ENCODE data around the gene C10orf71. TPM values are rescaled to one million over a fixed set of nuclear protein-coding genes. Genes with fewer than 3 reads are reported as not detected.

C10orf71 gene
- polyA plus RNA-seq, 1 of the 3 experiments (the other 2 are of a cell fraction), result not detected

- 58% methylated on average over 6 of the region's 6 CpGs for WGBS (ENCODE audit: low lambda C conversion rate)
- CTCF ChIA-PET, result no interaction called here
- H3K79me2 ChIP-seq (ENCODE audit: insufficient read depth), result no peaks in the 10 kb centered on the region
- POLR2A ChIA-PET, result interaction anchor here (0.5 kb wide), 1 partner anchor 28 kb away, joined by 3 read pairs; no protein-coding TSS in a partner anchor
- no peak overlapping the region for H2AFZ ChIP-seq (ENCODE audit: low read depth)
- TF ChIP-seq RXRA (IDR thresholded peaks at IDR 0.05; ENCODE audit: borderline replicate concordance, low read depth), result no peak
- TF ChIP-seq FOSL2 (IDR thresholded peaks at IDR 0.05; ENCODE audit: borderline replicate concordance, low read depth), result no peak
- TF ChIP-seq GATA2 (CRISPR knock-in tag; IDR thresholded peaks at IDR 0.05), result no peak
- no peak for TF ChIP-seq REST (IDR thresholded peaks at IDR 0.05; ENCODE audit: low read depth, low read length)
- TF ChIP-seq MXI1 (IDR thresholded peaks at IDR 0.05; ENCODE audit: low read depth, low read length), result no peak
- no peak overlapping the region for H3K4me3 ChIP-seq (ENCODE audit: low read depth in 2 of 2, low read length in 1 of 2)
- no peaks in the 10 kb centered on the region for H4K20me1 ChIP-seq (ENCODE audit: insufficient read depth)
- H3K4me1 ChIP-seq (ENCODE audit: control insufficient read depth in 1 of 2, insufficient read depth in 2 of 2, low read depth in 1 of 2, low read length in 1 of 2), result peaks cover 0 to 31% of the 10 kb centered on the region in 2 experiments; a peak in 1 of 4 replicates
- no peak for DNase-seq
- no peaks in the 10 kb centered on the region for H3F3A ChIP-seq (replicated peaks; ENCODE audit: insufficient read depth)
- no peak overlapping the region for H3K27ac ChIP-seq (ENCODE audit: low read depth in 2 of 2, low read length in 1 of 2)
- no peaks in the 10 kb centered on the region for H3K27me3 ChIP-seq (ENCODE audit: insufficient read depth)
- no peak overlapping the region for H3K9ac ChIP-seq
- no peaks in the 10 kb centered on the region for H3K9me3 ChIP-seq
- H3K36me3 ChIP-seq (replicated peaks in 1 of 2; ENCODE audit: control insufficient read depth in 1 of 2, insufficient read depth in 2 of 2, low read length in 1 of 2), result no peaks in the 10 kb centered on the region
- H3K4me2 ChIP-seq, result no peak overlapping the region
- H3K9me2 ChIP-seq, result no peaks in the 10 kb centered on the region
Measured at GRCh38 chr10:49283491-49283890, 15.5 kb upstream of the C10orf71 start.

- ChIA-PET CTCF (no interaction called here), POLR2A (no interaction called here)
- H3K9me3 ChIP-seq, result no peaks in the 10 kb centered on the region
- H3K9me2 ChIP-seq, result no peaks in the 10 kb centered on the region
- H2AFZ ChIP-seq (ENCODE audit: low read depth), result no peak overlapping the region
- H3K4me1 ChIP-seq (ENCODE audit: control insufficient read depth in 1 of 2, insufficient read depth in 2 of 2, low read depth in 1 of 2, low read length in 1 of 2), result peaks cover 0 to 35% of the 10 kb centered on the region in 2 experiments; a peak in 2 of 4 replicates
- no peak for DNase-seq
- H3F3A ChIP-seq (replicated peaks; ENCODE audit: insufficient read depth), result no peaks in the 10 kb centered on the region
- no peaks in the 10 kb centered on the region for H4K20me1 ChIP-seq (ENCODE audit: insufficient read depth)
- no peak overlapping the region for H3K9ac ChIP-seq
- no peak overlapping the region for H3K4me3 ChIP-seq (ENCODE audit: low read depth in 2 of 2, low read length in 1 of 2)
- no peaks in the 10 kb centered on the region for H3K79me2 ChIP-seq (ENCODE audit: insufficient read depth)
- no peaks in the 10 kb centered on the region for H3K36me3 ChIP-seq (replicated peaks in 1 of 2; ENCODE audit: control insufficient read depth in 1 of 2, insufficient read depth in 2 of 2, low read length in 1 of 2)
- no peaks in the 10 kb centered on the region for H3K27me3 ChIP-seq (ENCODE audit: insufficient read depth)
- H3K4me2 ChIP-seq, result no peak overlapping the region
- H3K27ac ChIP-seq (ENCODE audit: low read depth in 2 of 2, low read length in 1 of 2), result no peak overlapping the region
- TF ChIP-seq FOXM1 (IDR thresholded peaks at IDR 0.05; ENCODE audit: low read depth), result no peak
- no peak for TF ChIP-seq MXI1 (IDR thresholded peaks at IDR 0.05; ENCODE audit: low read depth, low read length)
- no peak for TF ChIP-seq NRF1 (IDR thresholded peaks at IDR 0.05; ENCODE audit: low read depth, low read length)
- no peak for TF ChIP-seq IRF3 (IDR thresholded peaks at IDR 0.05; ENCODE audit: low read depth, low read length)
- TF ChIP-seq RXRA (IDR thresholded peaks at IDR 0.05; ENCODE audit: borderline replicate concordance, low read depth), result no peak
- no peak for TF ChIP-seq CTCF (IDR thresholded peaks at IDR 0.05)
- TF ChIP-seq PBX3 (IDR thresholded peaks at IDR 0.05), result no peak
- TF ChIP-seq JUND (IDR thresholded peaks at IDR 0.05), result no peak
- no peak for TF ChIP-seq TCF12 (IDR thresholded peaks at IDR 0.05)
- TF ChIP-seq MEF2A (IDR thresholded peaks at IDR 0.05; ENCODE audit: borderline replicate concordance, low read depth), result no peak
- 33% methylated on average over 4 of the region's 5 CpGs for WGBS (ENCODE audit: low lambda C conversion rate)
Measured at GRCh38 chr10:49284356-49284755, 14.6 kb upstream of the C10orf71 start.

All from SK-N-SH (cell line).